22Rv1 (cell line): ENCODE results near the gene ID4.

Source experiments
- CTCF ChIP-seq: fragments of 450-650 bp; IDR thresholded peaks from 2 replicates; pipeline ENCODE4 v1.5.1; 2017; ENCODE audit warnings: mild to moderate bottlenecking
- ZFX ChIP-seq: fragments of 450-650 bp; IDR thresholded peaks from 2 replicates; pipeline ENCODE4 v1.6.1; 2017; ENCODE audit warnings: antibody characterized with exemption, borderline replicate concordance

GRCh38 chr6:19836799-19837510 lies at the start of gene ID4:
- no peak for TF ChIP-seq CTCF
- TF ChIP-seq ZFX = no peak
